GM12874 (cell line): ENCODE results near the gene FLG.

Experiments used
- TF ChIP-seq, protein P1 (sequence below): IDR thresholded peaks from 2 replicates; pipeline ENCODE4 v1.5.1; 2011; ENCODE audit warnings: low read depth, mild to moderate bottlenecking, control low read depth, low read length, moderate library complexity; ENCODE audit not compliant: insufficient read depth

The FLG gene

DNA sequence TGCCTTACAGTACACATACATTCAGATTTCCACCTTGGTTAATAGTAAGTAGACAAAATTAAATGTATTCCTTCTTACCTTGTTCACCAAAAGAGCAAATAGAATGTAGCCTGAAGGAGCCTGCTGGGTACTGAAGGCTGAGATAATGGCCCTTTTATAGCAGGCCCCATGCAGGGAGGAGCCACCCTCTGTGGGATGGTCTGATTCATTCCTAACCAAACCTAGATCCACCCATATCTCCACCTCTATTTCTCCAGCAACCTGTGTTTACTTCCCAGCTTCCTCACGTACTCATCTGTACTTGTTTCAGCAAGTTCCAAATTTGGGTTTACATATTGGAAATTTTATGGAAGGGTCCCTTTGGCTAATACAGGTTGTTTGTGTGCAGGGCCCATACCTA is at the start of gene FLG:
TSS of gene FLG (minus strand) at position 129 of the 400 bp plus-strand sequence. CDS start 9,783 bp downstream, outside the sequence.
- TF ChIP-seq, protein P1, sequence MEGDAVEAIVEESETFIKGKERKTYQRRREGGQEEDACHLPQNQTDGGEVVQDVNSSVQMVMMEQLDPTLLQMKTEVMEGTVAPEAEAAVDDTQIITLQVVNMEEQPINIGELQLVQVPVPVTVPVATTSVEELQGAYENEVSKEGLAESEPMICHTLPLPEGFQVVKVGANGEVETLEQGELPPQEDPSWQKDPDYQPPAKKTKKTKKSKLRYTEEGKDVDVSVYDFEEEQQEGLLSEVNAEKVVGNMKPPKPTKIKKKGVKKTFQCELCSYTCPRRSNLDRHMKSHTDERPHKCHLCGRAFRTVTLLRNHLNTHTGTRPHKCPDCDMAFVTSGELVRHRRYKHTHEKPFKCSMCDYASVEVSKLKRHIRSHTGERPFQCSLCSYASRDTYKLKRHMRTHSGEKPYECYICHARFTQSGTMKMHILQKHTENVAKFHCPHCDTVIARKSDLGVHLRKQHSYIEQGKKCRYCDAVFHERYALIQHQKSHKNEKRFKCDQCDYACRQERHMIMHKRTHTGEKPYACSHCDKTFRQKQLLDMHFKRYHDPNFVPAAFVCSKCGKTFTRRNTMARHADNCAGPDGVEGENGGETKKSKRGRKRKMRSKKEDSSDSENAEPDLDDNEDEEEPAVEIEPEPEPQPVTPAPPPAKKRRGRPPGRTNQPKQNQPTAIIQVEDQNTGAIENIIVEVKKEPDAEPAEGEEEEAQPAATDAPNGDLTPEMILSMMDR = no peak

DNA sequence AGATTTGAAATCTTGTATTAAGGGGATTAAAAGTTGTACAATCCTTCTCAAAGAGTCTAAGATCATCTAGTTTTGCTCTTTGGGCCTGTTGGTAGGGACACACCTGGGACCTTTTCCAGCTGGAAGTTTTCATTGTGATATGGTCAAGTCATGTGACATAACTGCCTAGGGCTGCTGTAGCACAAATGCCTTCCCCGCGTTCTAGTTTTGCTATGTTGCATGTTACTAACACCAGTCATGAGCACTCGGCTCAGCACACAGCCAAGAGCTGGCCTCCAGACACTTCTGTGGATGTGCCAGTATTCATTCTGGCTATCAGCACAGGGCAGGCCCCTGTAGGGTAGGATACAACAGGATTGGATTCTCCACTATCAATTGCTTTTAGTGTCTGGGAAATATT is 49.4 kb upstream of the FLG start:
- TF ChIP-seq, protein P1 = no peak

DNA sequence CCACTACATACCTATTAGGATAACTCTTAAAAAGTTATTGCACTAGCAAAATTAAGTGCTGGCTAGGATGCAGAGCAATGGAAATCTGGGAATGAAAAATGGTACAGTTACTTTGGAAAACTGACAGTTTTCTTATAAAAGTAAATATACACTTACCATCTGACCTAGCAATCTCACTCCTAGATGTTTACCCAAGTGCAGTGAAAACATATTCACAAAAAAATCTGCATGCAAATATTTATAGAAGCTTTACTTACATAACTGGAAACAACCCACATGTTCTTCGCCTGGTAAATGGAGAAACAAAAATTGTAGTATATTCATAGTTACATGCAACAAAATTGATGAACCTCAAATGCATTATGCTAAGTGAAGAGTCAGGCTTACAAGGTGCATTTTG is 47.6 kb upstream of the FLG start:
- TF ChIP-seq, protein P1 = no peak

DNA sequence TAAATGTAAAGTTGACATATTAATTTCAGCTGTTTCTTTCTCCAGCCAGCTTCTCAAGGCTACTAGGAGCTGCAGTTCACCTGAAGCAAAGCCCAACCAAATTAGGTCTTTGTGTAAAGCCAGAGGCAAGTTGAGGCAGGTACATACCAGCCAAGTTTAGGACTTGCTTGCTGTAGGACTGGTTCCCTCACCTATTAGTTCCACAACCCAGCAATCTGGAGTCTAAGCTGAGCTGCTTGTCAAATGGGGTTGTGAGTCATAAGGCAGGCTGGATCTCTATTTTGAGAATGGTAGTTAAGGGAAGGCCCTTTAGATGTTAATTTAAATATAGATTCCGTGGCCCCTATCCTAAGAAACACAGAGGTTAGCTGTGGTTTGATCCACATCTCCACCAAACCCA is 42.4 kb upstream of the FLG start:
- TF ChIP-seq, protein P1 = no peak

DNA sequence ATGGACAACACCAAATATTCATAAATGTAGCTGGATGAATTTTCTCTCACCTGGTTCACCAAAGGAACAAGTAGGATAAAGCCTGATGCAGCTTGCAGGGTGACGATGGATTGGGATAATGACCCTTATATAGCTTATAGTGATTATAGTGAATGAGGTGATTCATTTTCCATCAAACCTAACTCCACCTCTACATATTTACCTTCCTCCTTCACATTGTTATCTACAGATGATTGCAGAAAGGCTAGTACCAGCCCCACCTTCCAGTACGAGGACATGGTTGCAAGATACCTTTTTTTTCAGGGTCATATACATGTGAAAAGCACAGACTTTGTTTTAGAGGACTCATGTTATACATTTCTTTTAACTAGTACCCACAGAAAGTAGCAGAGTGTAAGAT is 34.9 kb upstream of the FLG start, which contains the start of gene FLG2:
TSS of gene FLG2 (minus strand) at position 101 of the 400 bp plus-strand sequence. CDS start 1,122 bp downstream, outside the sequence.
- TF ChIP-seq, protein P1 = no peak

DNA sequence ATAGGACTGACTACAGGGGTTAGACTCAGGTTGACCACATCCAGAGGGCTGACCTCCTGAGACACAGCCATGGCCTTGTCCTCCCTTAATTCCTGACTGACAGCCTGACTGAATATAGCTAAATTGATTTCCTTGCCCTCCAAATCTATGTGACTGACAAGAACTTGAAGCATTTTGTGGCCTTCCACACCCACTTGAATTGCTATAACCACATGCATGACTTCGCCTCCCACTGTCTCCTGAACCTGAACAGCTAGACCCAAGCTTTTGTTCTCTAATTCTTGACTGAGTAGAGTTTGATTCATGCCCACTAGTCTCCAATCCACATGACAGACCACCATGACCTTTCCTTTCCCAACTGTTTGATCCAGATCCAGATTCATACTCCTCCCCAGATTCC is 31.7 kb upstream of the FLG start:
- TF ChIP-seq, protein P1 = no peak

DNA sequence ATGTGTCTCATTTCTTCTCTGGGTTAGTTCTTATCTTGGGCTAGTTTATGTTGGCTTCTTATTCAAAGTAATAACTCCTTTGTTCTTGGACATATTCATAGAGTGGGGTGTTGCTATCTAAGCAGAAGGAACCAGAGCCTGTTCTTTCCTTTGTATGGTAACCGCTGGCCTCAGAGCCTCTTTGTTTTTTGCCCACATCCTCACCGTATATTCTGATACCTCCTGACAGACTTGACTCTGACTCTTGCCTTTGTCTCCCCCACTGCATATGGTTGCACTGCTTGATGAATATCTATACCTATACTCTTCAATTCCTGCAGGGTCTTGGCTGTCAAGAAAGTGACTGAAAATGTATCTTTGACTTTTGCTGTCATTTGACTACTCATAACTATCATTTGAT is 24.6 kb upstream of the FLG start:
- TF ChIP-seq, protein P1 = no peak
